ENCODE data around the gene ZNF581.

The ZNF581 gene

GRCh38 chr19:55649268-55650125 is 6.0 kb downstream of the ZNF581 start:
- no peak for TF ChIP-seq CTCF (IDR thresholded peaks at IDR 0.05; ENCODE audit: insufficient read depth, low read depth, low read length, missing control alignments)
- no peak for DNase-seq (ENCODE audit: low read depth)
- peak overlapping the region; percentile 64 for H3K4me3 ChIP-seq (ENCODE audit: low read length)

GRCh38 chr19:55650126-55650557 is 6.7 kb downstream of the ZNF581 start:
- no peak for TF ChIP-seq CTCF (IDR thresholded peaks at IDR 0.05; ENCODE audit: insufficient read depth, low read depth, low read length, missing control alignments)
- H3K4me3 ChIP-seq (ENCODE audit: low read length): no peak overlapping the region
- no peak for DNase-seq (ENCODE audit: low read depth)

- H3K4me3 ChIP-seq (ENCODE audit: low read length): no peak overlapping the region
- TF ChIP-seq CTCF (IDR thresholded peaks at IDR 0.05; ENCODE audit: insufficient read depth, low read depth, low read length, missing control alignments): no peak
- no peak for DNase-seq (ENCODE audit: low read depth)
Observed at GRCh38 chr19:55650602-55651230, 7.3 kb downstream of the ZNF581 start.

GRCh38 chr19:55651236-55651635 is 7.8 kb downstream of the ZNF581 start:
- no peak overlapping the region for H3K4me3 ChIP-seq (ENCODE audit: low read length)
- TF ChIP-seq CTCF (IDR thresholded peaks at IDR 0.05; ENCODE audit: insufficient read depth, low read depth, low read length, missing control alignments): no peak
- DNase-seq (ENCODE audit: low read depth): no peak

- no peak overlapping the region for H3K4me3 ChIP-seq (ENCODE audit: low read length)
- DNase-seq (ENCODE audit: low read depth): no peak
- TF ChIP-seq CTCF (IDR thresholded peaks at IDR 0.05; ENCODE audit: insufficient read depth, low read depth, low read length, missing control alignments): no peak
Observed at GRCh38 chr19:55652311-55653128, 9.1 kb downstream of the ZNF581 start.

- peak; percentile 97 for DNase-seq (ENCODE audit: low read depth)
- TF ChIP-seq CTCF (IDR thresholded peaks at IDR 0.05; ENCODE audit: insufficient read depth, low read depth, low read length, missing control alignments): peak; percentile 100
- peak overlapping the region; percentile 86 for H3K4me3 ChIP-seq (ENCODE audit: low read length)
Observed at GRCh38 chr19:55653651-55654322, 10.3 kb downstream of the ZNF581 start.
